ENCODE measurements around the gene TET1. TPM values are rescaled to one million over a fixed set of nuclear protein-coding genes. Genes with fewer than 3 reads are reported as not detected.

TET1 gene
- total RNA-seq, 2 experiments from 2014 or later, result 1.5 TPM

GRCh38 chr10:68550747-68551411, 9.3 kb upstream of the TET1 start:
- no peak overlapping the region for H3K27ac ChIP-seq (ENCODE audit: low read depth in 1 of 2, low read length in 2 of 2)
- Mint-ChIP-seq H3K36me3 (ENCODE audit: low read depth) (no peaks in the 10 kb centered on the region), H3K4me1 (ENCODE audit: low read depth) (no peaks in the 10 kb centered on the region), H3K27ac (no peak overlapping the region), H3K27me3 (no peaks in the 10 kb centered on the region), H3K9me3 (no peaks in the 10 kb centered on the region), H3K4me3 (no peak overlapping the region)
- intact Hi-C loops (cut with DNase I, micrococcal nuclease), result loop anchor here (2.0 to 10.0 kb wide), 2 partner anchors 174 to 346 kb away; partner anchors contain the start of gene CCAR1 (in 1 of the 2)
- ATAC-seq (ENCODE audit: poor library complexity) (peak; percentile 76), DNase-seq (peak in 8 of 14 experiments; percentile 6 to 72 (median 25))
- no peaks in the 10 kb centered on the region for H3K27me3 ChIP-seq (ENCODE audit: control insufficient read depth in 1 of 2, insufficient read depth in 2 of 2, low read length in 2 of 2)
- H3K4me1 ChIP-seq (ENCODE audit: insufficient read depth, low read length), result no peaks in the 10 kb centered on the region
- CTCF ChIA-PET, result interaction anchor here (0.6 to 1.4 kb wide), 6 partner anchors 12 to 350 kb away, joined by 3 to 5 read pairs (median 3); partner anchors contain the start of gene DDX50
- no peaks in the 10 kb centered on the region for H3K36me3 ChIP-seq (ENCODE audit: insufficient read depth, low read length)
- POLR2A ChIA-PET, result interaction anchor here (1.1 kb wide), 2 partner anchors 9 to 338 kb away, joined by 3 to 5 read pairs; partner anchors contain the start of gene TET1
- H3K4me3 ChIP-seq (ENCODE audit: low read length), result no peak overlapping the region
- TF ChIP-seq, protein P1, sequence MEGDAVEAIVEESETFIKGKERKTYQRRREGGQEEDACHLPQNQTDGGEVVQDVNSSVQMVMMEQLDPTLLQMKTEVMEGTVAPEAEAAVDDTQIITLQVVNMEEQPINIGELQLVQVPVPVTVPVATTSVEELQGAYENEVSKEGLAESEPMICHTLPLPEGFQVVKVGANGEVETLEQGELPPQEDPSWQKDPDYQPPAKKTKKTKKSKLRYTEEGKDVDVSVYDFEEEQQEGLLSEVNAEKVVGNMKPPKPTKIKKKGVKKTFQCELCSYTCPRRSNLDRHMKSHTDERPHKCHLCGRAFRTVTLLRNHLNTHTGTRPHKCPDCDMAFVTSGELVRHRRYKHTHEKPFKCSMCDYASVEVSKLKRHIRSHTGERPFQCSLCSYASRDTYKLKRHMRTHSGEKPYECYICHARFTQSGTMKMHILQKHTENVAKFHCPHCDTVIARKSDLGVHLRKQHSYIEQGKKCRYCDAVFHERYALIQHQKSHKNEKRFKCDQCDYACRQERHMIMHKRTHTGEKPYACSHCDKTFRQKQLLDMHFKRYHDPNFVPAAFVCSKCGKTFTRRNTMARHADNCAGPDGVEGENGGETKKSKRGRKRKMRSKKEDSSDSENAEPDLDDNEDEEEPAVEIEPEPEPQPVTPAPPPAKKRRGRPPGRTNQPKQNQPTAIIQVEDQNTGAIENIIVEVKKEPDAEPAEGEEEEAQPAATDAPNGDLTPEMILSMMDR (IDR thresholded peaks at IDR 0.05), result peak; percentile 71
- no peaks in the 10 kb centered on the region for H3K9me3 ChIP-seq (ENCODE audit: control insufficient read depth in 1 of 2, insufficient read depth in 1 of 2, low read length in 2 of 2)

DNA sequence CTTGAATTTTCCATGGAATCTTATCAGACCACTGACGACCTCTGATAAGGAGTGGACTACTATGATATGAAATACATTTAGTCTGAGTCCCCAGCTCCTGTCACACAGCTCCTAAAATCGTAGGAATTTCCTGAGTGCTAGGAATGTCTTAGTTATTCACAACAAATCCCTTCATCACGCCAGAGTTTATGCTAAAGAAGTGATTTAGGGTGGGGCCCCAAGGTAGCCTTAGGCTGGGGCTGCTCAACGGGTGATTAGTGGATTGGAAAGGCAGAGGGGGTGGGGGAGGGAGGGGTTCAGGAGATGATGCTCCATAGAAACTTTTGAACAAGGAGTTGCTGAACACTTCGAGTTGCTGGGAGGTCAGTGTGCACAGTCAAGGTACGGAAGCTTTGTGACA, 7.0 kb upstream of the TET1 start:
- H3K27me3 ChIP-seq (ENCODE audit: control insufficient read depth in 1 of 2, insufficient read depth in 2 of 2, low read length in 2 of 2), result peaks cover under 1 to 3% of the 10 kb centered on the region in 2 experiments
- no peaks in the 10 kb centered on the region for H3K36me3 ChIP-seq (ENCODE audit: insufficient read depth, low read length)
- TF ChIP-seq, protein P1 (IDR thresholded peaks at IDR 0.05), result no peak
- H3K4me1 ChIP-seq (ENCODE audit: insufficient read depth, low read length), result no peaks in the 10 kb centered on the region
- no peak overlapping the region for H3K4me3 ChIP-seq (ENCODE audit: low read length)
- H3K9me3 ChIP-seq (ENCODE audit: control insufficient read depth in 1 of 2, insufficient read depth in 1 of 2, low read length in 2 of 2), result no peaks in the 10 kb centered on the region
- ATAC-seq (ENCODE audit: poor library complexity) (no peak), DNase-seq (no peak)
- Mint-ChIP-seq H3K27ac (no peak overlapping the region), H3K4me1 (ENCODE audit: low read depth) (no peaks in the 10 kb centered on the region), H3K4me3 (no peak overlapping the region), H3K27me3 (peaks cover 11% of the 10 kb centered on the region), H3K36me3 (ENCODE audit: low read depth) (no peaks in the 10 kb centered on the region), H3K9me3 (no peaks in the 10 kb centered on the region)
- ChIA-PET POLR2A (no interaction called here), CTCF (no interaction called here)
- no peak overlapping the region for H3K27ac ChIP-seq (ENCODE audit: low read depth in 1 of 2, low read length in 2 of 2)
- intact Hi-C loops (cut with DNase I, micrococcal nuclease), result loop anchor here in 1 of 2 experiments (10.0 kb wide), 1 partner anchor 172 kb away; the partner anchor contains the start of gene CCAR1

DNA sequence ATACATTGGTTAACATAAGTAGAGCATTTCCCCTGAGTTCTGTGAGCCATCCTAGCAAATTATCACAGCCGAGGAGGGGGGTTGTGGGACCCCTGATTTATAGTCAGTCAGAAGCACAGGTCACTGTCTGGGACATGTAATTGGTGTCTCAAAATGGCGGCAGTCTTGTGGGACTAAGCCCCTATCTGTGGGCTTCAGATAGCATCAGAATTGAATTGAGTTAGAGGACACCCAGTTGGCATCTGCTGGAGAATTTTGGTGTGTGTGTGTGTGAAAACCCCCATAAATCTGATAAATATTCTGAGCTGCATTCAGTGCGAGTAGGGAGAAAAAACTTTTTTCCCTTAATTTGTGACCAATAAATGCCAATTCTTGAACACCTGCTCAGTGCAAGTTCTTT, 6.5 kb upstream of the TET1 start:
- no peaks in the 10 kb centered on the region for H3K36me3 Mint-ChIP-seq (ENCODE audit: low read depth)
- H3K27ac ChIP-seq (ENCODE audit: low read depth in 1 of 2, low read length in 2 of 2), result no peak overlapping the region

More for the DNA sequence above, 6.5 kb upstream of the TET1 start:
- ChIA-PET CTCF (no interaction called here), POLR2A (no interaction called here)
- H3K9me3 ChIP-seq (ENCODE audit: control insufficient read depth in 1 of 2, insufficient read depth in 1 of 2, low read length in 2 of 2), result no peaks in the 10 kb centered on the region
- H3K4me1 Mint-ChIP-seq (ENCODE audit: low read depth), result no peaks in the 10 kb centered on the region
- H3K27me3 Mint-ChIP-seq, result peaks cover 16% of the 10 kb centered on the region
- no peaks in the 10 kb centered on the region for H3K9me3 Mint-ChIP-seq
- peaks cover 6 to 7% of the 10 kb centered on the region in 2 experiments for H3K27me3 ChIP-seq (ENCODE audit: control insufficient read depth in 1 of 2, insufficient read depth in 2 of 2, low read length in 2 of 2)
- TF ChIP-seq, protein P1 (IDR thresholded peaks at IDR 0.05), result no peak
- H3K36me3 ChIP-seq (ENCODE audit: insufficient read depth, low read length), result no peaks in the 10 kb centered on the region
- H3K4me1 ChIP-seq (ENCODE audit: insufficient read depth, low read length), result no peaks in the 10 kb centered on the region
- no peak for DNase-seq
- intact Hi-C loops (cut with DNase I, micrococcal nuclease), result loop anchor here in 1 of 2 experiments (10.0 kb wide), 1 partner anchor 171 kb away; the partner anchor contains the start of gene CCAR1
- ATAC-seq (ENCODE audit: poor library complexity), result no peak
- no peak overlapping the region for H3K4me3 Mint-ChIP-seq
- H3K27ac Mint-ChIP-seq, result no peak overlapping the region
- H3K4me3 ChIP-seq (ENCODE audit: low read length), result no peak overlapping the region
